Measurements from ENCODE around the gene PNKD.

DNA sequence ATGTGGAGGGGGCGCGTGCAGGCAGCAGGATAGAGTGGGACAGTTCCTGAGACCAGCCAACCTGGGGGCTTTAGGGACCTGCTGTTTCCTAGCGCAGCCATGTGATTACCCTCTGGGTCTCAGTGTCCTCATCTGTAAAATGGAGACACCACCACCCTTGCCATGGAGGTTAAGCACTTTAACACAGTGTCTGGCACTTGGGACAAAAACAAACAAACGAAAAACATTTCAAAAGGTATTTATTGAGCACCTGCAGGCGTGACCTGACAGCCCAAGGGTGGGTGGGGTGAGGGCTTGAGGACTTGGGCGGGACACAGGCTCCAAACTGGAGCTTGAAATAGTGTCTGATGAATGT, 124.7 kb downstream of the PNKD start:
- TF ChIP-seq GATA3 (IDR thresholded peaks at IDR 0.05; ENCODE audit: low read depth, low read length) = no peak
- no peak for TF ChIP-seq GATA2 (IDR thresholded peaks at IDR 0.05; ENCODE audit: low read depth, low read length)
